IMR-90 (cell line): ENCODE data around the gene GRAMD2A. TPM values are rescaled to one million over a fixed set of nuclear protein-coding genes. Genes with fewer than 3 reads are reported as not detected.

Experiments used
- ATAC-seq: fragments of 200-7000 bp; cut with Tn5 transposase; 2 replicates; pipeline ENCODE4 v1.9.1; 2020; ENCODE audit warnings: low read depth, mild to moderate bottlenecking, moderate library complexity
- BruUV-seq: library from RNA; stranded (reverse); fragments of 400-500 nt; replicated peaks from 2 replicates; lab custom pipeline; 2021; lab: Mats Ljungman, UMichigan
- CTCF ChIA-PET: fragments of 300-600 bp; formaldehyde crosslinking; extraction: SDS; loops from one replicate; lab custom pipeline; 2021; ENCODE audit warnings: antibody characterized with exemption; lab: Yijun Ruan, JAX
- POLR2A ChIA-PET: fragments of 300-600 bp; sonication (Branson Sonifier 250); formaldehyde crosslinking; loops from one replicate; lab custom pipeline; 2022; ENCODE audit warnings: antibody characterized with exemption; ENCODE audit not compliant: unreplicated experiment; lab: Charles Lee
- DNase-seq: peaks from one replicate; pipeline ENCODE4 v3.0.0; 2013
- H2AFZ ChIP-seq: replicated peaks from 2 replicates; pipeline ENCODE3; 2013; ENCODE audit warnings: low read length, mild to moderate bottlenecking; ENCODE audit not compliant: poor library complexity
- H2AK5ac ChIP-seq: 2 replicates; pipeline ENCODE4 v1.6.1; 2013; ENCODE audit warnings: low read depth, low read length, inconsistent platforms
- H2AK9ac ChIP-seq: replicated peaks from 2 replicates; pipeline ENCODE3; 2013; ENCODE audit warnings: mild to moderate bottlenecking, low read depth, low read length, moderate library complexity; ENCODE audit not compliant: poor library complexity
- H2BK120ac ChIP-seq: 2 replicates; pipeline ENCODE4 v1.6.1; 2013; ENCODE audit warnings: low read depth, low read length, inconsistent platforms
- H2BK15ac ChIP-seq: 3 replicates; pipeline ENCODE4 v1.6.1; 2013; ENCODE audit warnings: low read depth, low read length, inconsistent platforms
- H2BK20ac ChIP-seq: 2 replicates; pipeline ENCODE4 v1.6.1; 2013; ENCODE audit warnings: low read depth, mild to moderate bottlenecking, inconsistent platforms, low read length, moderate library complexity
- H2BK5ac ChIP-seq: 2 replicates; pipeline ENCODE4 v1.6.1; 2013; ENCODE audit warnings: mild to moderate bottlenecking, low read depth, low read length, inconsistent platforms; ENCODE audit not compliant: poor library complexity, severe bottlenecking
- H3K14ac ChIP-seq: replicated peaks from 2 replicates; pipeline ENCODE4 v1.6.1; 2013; ENCODE audit warnings: low read depth, low read length, inconsistent platforms
- H3K18ac ChIP-seq: 2 replicates; pipeline ENCODE4 v1.6.1; 2013; ENCODE audit warnings: low read depth, low read length, control low read depth
- H3K23ac ChIP-seq: 2 replicates; pipeline ENCODE4 v1.6.1; 2013; ENCODE audit warnings: low read depth, low read length, inconsistent platforms
- H3K27ac ChIP-seq: 2 replicates; pipeline ENCODE4 v1.5.1; 2013; ENCODE audit warnings: mild to moderate bottlenecking, control low read depth, low read length; ENCODE audit not compliant: insufficient read depth
- H3K27me3 ChIP-seq: 2 replicates; pipeline ENCODE4 v1.6.1; 2013; ENCODE audit warnings: low read length; ENCODE audit not compliant: control insufficient read depth, insufficient read depth
- H3K36me3 ChIP-seq: 2 replicates; pipeline ENCODE4 v1.6.1; 2013; ENCODE audit warnings: low read length, mixed read lengths; ENCODE audit not compliant: control insufficient read depth, insufficient read depth
- H3K4ac ChIP-seq: 2 replicates; pipeline ENCODE4 v1.6.1; 2013; ENCODE audit warnings: low read depth, low read length, inconsistent platforms
- H3K4me1 ChIP-seq: 2 replicates; pipeline ENCODE4 v1.6.1; 2013; ENCODE audit warnings: low read length, mixed read lengths; ENCODE audit not compliant: control insufficient read depth, insufficient read depth
- H3K4me2 ChIP-seq: 2 replicates; pipeline ENCODE4 v1.6.1; 2013; ENCODE audit warnings: low read depth, mild to moderate bottlenecking, control low read depth, low read length, moderate library complexity
- H3K4me3 ChIP-seq: 2 replicates; pipeline ENCODE4 v1.5.1; 2013; ENCODE audit warnings: low read depth, mild to moderate bottlenecking, control low read depth, low read length, moderate library complexity; ENCODE audit not compliant: insufficient read depth
- H3K56ac ChIP-seq: 2 replicates; pipeline ENCODE4 v1.6.1; 2013; ENCODE audit warnings: low read length, inconsistent platforms; ENCODE audit not compliant: insufficient read depth; ENCODE audit errors: extremely low read depth
- H3K79me1 ChIP-seq, 2 experiments: 2 replicates each; pipeline ENCODE4 v1.6.1; 2013; ENCODE audit warnings: low read length in 2 of 2, inconsistent platforms in 1 of 2, low read depth in 1 of 2
- H3K9ac ChIP-seq: 2 replicates; pipeline ENCODE4 v1.6.1; 2013; ENCODE audit warnings: low read depth, low read length, control low read depth
- H3K9me1 ChIP-seq: 2 replicates; pipeline ENCODE4 v1.6.1; 2013; ENCODE audit warnings: low read length, inconsistent platforms; ENCODE audit not compliant: insufficient read depth
- H3K9me3 ChIP-seq: 2 replicates; pipeline ENCODE4 v1.6.1; 2013; ENCODE audit warnings: low read length; ENCODE audit not compliant: control insufficient read depth, insufficient read depth
- H4K20me1 ChIP-seq: 2 replicates; pipeline ENCODE4 v1.6.1; 2013; ENCODE audit warnings: low read length, inconsistent platforms; ENCODE audit not compliant: insufficient read depth
- H4K5ac ChIP-seq: 2 replicates; pipeline ENCODE4 v1.6.1; 2013; ENCODE audit warnings: mild to moderate bottlenecking, low read depth, low read length, control low read depth
- H4K8ac ChIP-seq, 2 experiments: 2 replicates each; pipeline ENCODE4 v1.6.1; 2013; ENCODE audit warnings: low read depth in 2 of 2, low read length in 2 of 2, control low read depth in 1 of 2, inconsistent platforms in 1 of 2
- H4K91ac ChIP-seq: 2 replicates; pipeline ENCODE4 v1.6.1; 2013; ENCODE audit warnings: low read depth, low read length, inconsistent platforms; ENCODE audit not compliant: insufficient read depth
- BHLHE40 ChIP-seq: fragments of 150-350 bp; IDR thresholded peaks from 2 replicates; pipeline ENCODE4 v1.6.1; 2016; ENCODE audit warnings: mild to moderate bottlenecking, low read depth, low read length
- CEBPB ChIP-seq: IDR thresholded peaks from 2 replicates; pipeline ENCODE4 v1.6.1; 2012; ENCODE audit warnings: low read depth, low read length, improper control_type of control experiment
- CHD1 ChIP-seq: IDR thresholded peaks from 2 replicates; pipeline ENCODE4 v1.6.1; 2012; ENCODE audit warnings: low read depth, low read length, improper control_type of control experiment
- FOS ChIP-seq: fragments of 150-350 bp; IDR thresholded peaks from 2 replicates; pipeline ENCODE4 v1.6.1; 2016; ENCODE audit warnings: low read depth, low read length
- MAFK ChIP-seq: IDR thresholded peaks from 2 replicates; pipeline ENCODE4 v1.6.1; 2012; ENCODE audit warnings: low read depth, low read length, improper control_type of control experiment
- MAZ ChIP-seq: IDR thresholded peaks from 2 replicates; pipeline ENCODE4 v1.6.1; 2012; ENCODE audit warnings: low read depth, mild to moderate bottlenecking, low read length, improper control_type of control experiment, moderate library complexity, borderline replicate concordance
- MXI1 ChIP-seq: IDR thresholded peaks from 2 replicates; pipeline ENCODE4 v1.6.1; 2012; ENCODE audit warnings: low read depth, mild to moderate bottlenecking, low read length, moderate library complexity, borderline replicate concordance
- NFE2L2 ChIP-seq: fragments of 150-350 bp; IDR thresholded peaks from 2 replicates; pipeline ENCODE4 v1.6.1; 2016; ENCODE audit warnings: low read depth, mild to moderate bottlenecking, low read length
- POLR2A ChIP-seq: IDR thresholded peaks from 2 replicates; pipeline ENCODE4 v1.6.1; 2012; ENCODE audit warnings: mild to moderate bottlenecking, low read depth, low read length
- RAD21 ChIP-seq: IDR thresholded peaks from 2 replicates; pipeline ENCODE4 v1.6.1; 2012; ENCODE audit warnings: low read length, improper control_type of control experiment
- RCOR1 ChIP-seq: IDR thresholded peaks from 2 replicates; pipeline ENCODE4 v1.6.1; 2012; ENCODE audit warnings: mild to moderate bottlenecking, low read length, improper control_type of control experiment; ENCODE audit not compliant: insufficient replicate concordance
- RFX5 ChIP-seq: IDR thresholded peaks from 2 replicates; pipeline ENCODE4 v1.8.0; 2012; ENCODE audit warnings: low read depth, mild to moderate bottlenecking, low read length, moderate library complexity
- SMC3 ChIP-seq: fragments of 150-350 bp; IDR thresholded peaks from 2 replicates; pipeline ENCODE4 v1.6.1; 2016; ENCODE audit warnings: low read depth, mild to moderate bottlenecking, antibody characterized with exemption, low read length, moderate library complexity
- WGBS, 2 experiments: methylation state at CpG; one replicate each; pipeline versions ENCODE4 v1.1.5 to v1.1.7; 2013; ENCODE audit warnings: missing lambda C conversion rate in 2 of 2; ENCODE audit not compliant: insufficient read length in 1 of 2; ENCODE audit errors: extremely low coverage in 2 of 2; 5-methylcytosine and 5-hydroxymethylcytosine counted together
- dilution Hi-C: fragments of 300-500 bp; cut with HindIII; formaldehyde crosslinking; loops from one replicate; pipeline ENCODE4 v1.14.3; 2018; ENCODE audit warnings: low sequenced_read_pairs; ENCODE audit not compliant: unreplicated experiment
- in situ Hi-C: fragments of 300-500 bp; cut with MboI; formaldehyde crosslinking; loops from 3 replicates; pipeline ENCODE4 v1.14.3; 2019; ENCODE audit warnings: low sequenced_read_pairs, inconsistent platforms, mixed read lengths
- intact Hi-C: fragments of 100-400 bp; cut with micrococcal nuclease; formaldehyde crosslinking; loops from 2 replicates; pipeline ENCODE4 v1.10.0; 2022
- polyA plus RNA-seq, 3 experiments: library from polyadenylated mRNA; depleted of rRNA; stranded (reverse); fragments of >200 nt; gene quantifications; 2 replicates each; pipeline ENCODE4 v1.2.3, GENCODE V29; 2012; ENCODE audit warnings: low replicate concordance in 1 of 3
- total RNA-seq: library from RNA; depleted of rRNA; stranded (reverse); fragments of >200 nt; gene quantifications from 2 replicates; pipeline ENCODE4 v1.2.3, GENCODE V29; 2012
- TF ChIP-seq, protein P1 (sequence below): fragments of 150-350 bp; IDR thresholded peaks from 2 replicates; pipeline ENCODE4 v1.6.1; 2017; ENCODE audit warnings: mild to moderate bottlenecking, antibody characterized with exemption, low read length, low read depth
- TF ChIP-seq, protein P2 (sequence below): conservative IDR thresholded peaks from 2 replicates; pipeline ENCODE4 v1.5.1; 2012; ENCODE audit warnings: mild to moderate bottlenecking, low read depth, low read length, improper control_type of control experiment
- TF ChIP-seq, protein P3 (sequence below): fragments of 150-350 bp; IDR thresholded peaks from 2 replicates; pipeline ENCODE4 v1.6.1; 2016; ENCODE audit warnings: low read depth, mild to moderate bottlenecking, low read length, moderate library complexity, borderline replicate concordance

The GRAMD2A gene
- total and polyA plus RNA-seq, 2 of the 4 experiments (the other 2 are of a cell fraction), result 0.14 to 0.18 TPM

DNA sequence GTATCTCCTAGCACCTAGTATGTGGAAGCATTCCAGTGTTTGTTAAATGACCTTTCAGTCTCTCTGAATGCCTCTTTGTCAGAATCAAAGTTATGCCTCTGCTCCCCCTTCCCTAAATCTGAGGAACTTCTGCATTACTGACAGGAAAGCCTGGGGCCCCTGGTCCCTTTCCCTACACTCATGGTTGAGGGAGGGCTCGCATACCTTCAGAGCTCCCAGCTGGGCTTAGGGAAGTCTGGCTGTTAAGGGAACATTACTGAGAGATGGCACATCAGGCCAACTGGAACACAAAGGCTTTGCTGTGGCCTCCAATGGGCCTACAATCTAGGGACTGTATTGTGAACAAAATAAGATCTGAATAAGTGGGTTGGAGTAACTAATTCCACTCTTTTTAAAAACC is 23.1 kb upstream of the GRAMD2A start:
- dilution Hi-C loops (no loop called here), intact Hi-C loops (no loop called here), in situ Hi-C loops (no loop called here)
- Histone ChIP-seq H4K91ac (no peak overlapping the region), H2AK9ac (no peak overlapping the region), H4K20me1 (peaks cover 94% of the 10 kb centered on the region), H2AFZ (no peak overlapping the region), H3K4me3 (no peak overlapping the region), H3K56ac (no peak overlapping the region), H3K4me1 (peaks cover 24% of the 10 kb centered on the region), H3K4ac (no peak overlapping the region), H3K27me3 (no peaks in the 10 kb centered on the region), H4K5ac (no peak overlapping the region), H2BK15ac (no peak overlapping the region), H3K9me1 (peaks cover 35% of the 10 kb centered on the region), H4K8ac (no peak overlapping the region), H3K36me3 (peaks cover 63% of the 10 kb centered on the region), H3K9me3 (no peaks in the 10 kb centered on the region), H3K23ac (no peak overlapping the region), H3K27ac (peak overlapping the region; percentile 20; the same call in 1 of the 2 replicates), H3K4me2 (no peak overlapping the region), H3K79me1 (peaks cover 24 to 73% of the 10 kb centered on the region in 2 experiments), H3K18ac (no peak overlapping the region), H2BK120ac (no peak overlapping the region), H3K9ac (no peak overlapping the region), H2BK20ac (no peak overlapping the region), H2BK5ac (no peak overlapping the region), H3K14ac (no peak overlapping the region), H2AK5ac (no peak overlapping the region)
- ATAC-seq (no peak), DNase-seq (no peak)
- no peak for TF ChIP-seq RAD21
- TF ChIP-seq MAFK, result no peak
- no peak for TF ChIP-seq FOS
- no peak for TF ChIP-seq RFX5
- no peak for TF ChIP-seq POLR2A
- no peak for TF ChIP-seq CHD1
- TF ChIP-seq RCOR1, result no peak
- no peak for TF ChIP-seq SMC3
- TF ChIP-seq, protein P1, sequence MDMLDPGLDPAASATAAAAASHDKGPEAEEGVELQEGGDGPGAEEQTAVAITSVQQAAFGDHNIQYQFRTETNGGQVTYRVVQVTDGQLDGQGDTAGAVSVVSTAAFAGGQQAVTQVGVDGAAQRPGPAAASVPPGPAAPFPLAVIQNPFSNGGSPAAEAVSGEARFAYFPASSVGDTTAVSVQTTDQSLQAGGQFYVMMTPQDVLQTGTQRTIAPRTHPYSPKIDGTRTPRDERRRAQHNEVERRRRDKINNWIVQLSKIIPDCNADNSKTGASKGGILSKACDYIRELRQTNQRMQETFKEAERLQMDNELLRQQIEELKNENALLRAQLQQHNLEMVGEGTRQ, result no peak
- no peak for TF ChIP-seq MAZ
- TF ChIP-seq, protein P2, sequence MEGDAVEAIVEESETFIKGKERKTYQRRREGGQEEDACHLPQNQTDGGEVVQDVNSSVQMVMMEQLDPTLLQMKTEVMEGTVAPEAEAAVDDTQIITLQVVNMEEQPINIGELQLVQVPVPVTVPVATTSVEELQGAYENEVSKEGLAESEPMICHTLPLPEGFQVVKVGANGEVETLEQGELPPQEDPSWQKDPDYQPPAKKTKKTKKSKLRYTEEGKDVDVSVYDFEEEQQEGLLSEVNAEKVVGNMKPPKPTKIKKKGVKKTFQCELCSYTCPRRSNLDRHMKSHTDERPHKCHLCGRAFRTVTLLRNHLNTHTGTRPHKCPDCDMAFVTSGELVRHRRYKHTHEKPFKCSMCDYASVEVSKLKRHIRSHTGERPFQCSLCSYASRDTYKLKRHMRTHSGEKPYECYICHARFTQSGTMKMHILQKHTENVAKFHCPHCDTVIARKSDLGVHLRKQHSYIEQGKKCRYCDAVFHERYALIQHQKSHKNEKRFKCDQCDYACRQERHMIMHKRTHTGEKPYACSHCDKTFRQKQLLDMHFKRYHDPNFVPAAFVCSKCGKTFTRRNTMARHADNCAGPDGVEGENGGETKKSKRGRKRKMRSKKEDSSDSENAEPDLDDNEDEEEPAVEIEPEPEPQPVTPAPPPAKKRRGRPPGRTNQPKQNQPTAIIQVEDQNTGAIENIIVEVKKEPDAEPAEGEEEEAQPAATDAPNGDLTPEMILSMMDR, result no peak
- TF ChIP-seq BHLHE40, result no peak
- TF ChIP-seq NFE2L2, result no peak
- no peak for TF ChIP-seq MXI1
- TF ChIP-seq, protein P3, sequence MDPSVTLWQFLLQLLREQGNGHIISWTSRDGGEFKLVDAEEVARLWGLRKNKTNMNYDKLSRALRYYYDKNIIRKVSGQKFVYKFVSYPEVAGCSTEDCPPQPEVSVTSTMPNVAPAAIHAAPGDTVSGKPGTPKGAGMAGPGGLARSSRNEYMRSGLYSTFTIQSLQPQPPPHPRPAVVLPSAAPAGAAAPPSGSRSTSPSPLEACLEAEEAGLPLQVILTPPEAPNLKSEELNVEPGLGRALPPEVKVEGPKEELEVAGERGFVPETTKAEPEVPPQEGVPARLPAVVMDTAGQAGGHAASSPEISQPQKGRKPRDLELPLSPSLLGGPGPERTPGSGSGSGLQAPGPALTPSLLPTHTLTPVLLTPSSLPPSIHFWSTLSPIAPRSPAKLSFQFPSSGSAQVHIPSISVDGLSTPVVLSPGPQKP, result no peak
- no peak for TF ChIP-seq CEBPB
- ChIA-PET POLR2A (no interaction called here), CTCF (no interaction called here)
- no TSS peak for BruUV-seq
- WGBS, 2 experiments, result 60% methylated on average over 1 of the region's 1 CpG; no CpG with 5 or more reads in 1 of the 2 experiments
